Panc1 (cell line): ENCODE results near the gene NAA40. TPM values are rescaled to one million over a fixed set of nuclear protein-coding genes. Genes with fewer than 3 reads are reported as not detected.

ENCODE experiments used
- ATAC-seq: fragments of 200-7000 bp; cut with Tn5 transposase; 2 replicates; pipeline ENCODE4 v1.9.1; 2020; ENCODE audit warnings: mild to moderate bottlenecking, moderate library complexity
- BruUV-seq: library from RNA; stranded (reverse); fragments of 400-500 nt; replicated peaks from 2 replicates; lab custom pipeline; 2021; lab: Mats Ljungman, UMichigan
- CTCF ChIA-PET: fragments of 300-600 bp; sonication (Branson Sonifier 250); formaldehyde crosslinking; loops from one replicate; lab custom pipeline; 2022; ENCODE audit warnings: antibody characterized with exemption; lab: Charles Lee
- POLR2A ChIA-PET: fragments of 300-600 bp; sonication (Branson Sonifier 250); formaldehyde crosslinking; loops from one replicate; lab custom pipeline; 2022; ENCODE audit warnings: antibody characterized with exemption; lab: Charles Lee
- DNase-seq: peaks from one replicate; pipeline ENCODE4 v3.0.0-alpha.2; 2010; ENCODE audit warnings: low read depth, low spot score
- H3K27ac ChIP-seq: 2 replicates; pipeline ENCODE4 v1.5.1; 2011; ENCODE audit warnings: mild to moderate bottlenecking, low read length, inconsistent platforms
- H3K27me3 ChIP-seq: fragments of 200-500 bp; sonication (Bioruptor generic); 2 replicates; pipeline ENCODE4 v1.6.0; 2014; ENCODE audit warnings: low read length, inconsistent platforms; ENCODE audit not compliant: control insufficient read depth, insufficient read depth
- H3K36me3 ChIP-seq: fragments of 200-500 bp; sonication (Bioruptor generic); 2 replicates; pipeline ENCODE4 v1.5.1; 2014; ENCODE audit warnings: inconsistent platforms, mild to moderate bottlenecking, low read length, moderate library complexity; ENCODE audit not compliant: control insufficient read depth, insufficient read depth
- H3K4me1 ChIP-seq: 2 replicates; pipeline ENCODE4 v1.5.1; 2011; ENCODE audit warnings: inconsistent platforms, mild to moderate bottlenecking, low read length, moderate library complexity; ENCODE audit not compliant: control insufficient read depth, insufficient read depth
- H3K4me3 ChIP-seq, 2 experiments: 2 replicates each; pipeline ENCODE4 v1.5.1; 2011 to 2012; ENCODE audit warnings: low read depth in 2 of 2, low read length in 2 of 2, mild to moderate bottlenecking in 2 of 2, inconsistent platforms in 1 of 2, moderate library complexity in 1 of 2
- H3K9me3 ChIP-seq: fragments of 200-500 bp; sonication (Bioruptor generic); 2 replicates; pipeline ENCODE4 v1.5.1; 2014; ENCODE audit warnings: low read depth, mild to moderate bottlenecking, inconsistent platforms, low read length, moderate library complexity; ENCODE audit not compliant: control insufficient read depth, insufficient read depth
- CTCF ChIP-seq: fragments of 450-650 bp; IDR thresholded peaks from 2 replicates; pipeline ENCODE4 v1.5.1; 2017; ENCODE audit warnings: mild to moderate bottlenecking
- POLR2AphosphoS5 ChIP-seq: IDR thresholded peaks from 2 replicates; pipeline ENCODE4 v1.6.1; 2012; ENCODE audit warnings: mild to moderate bottlenecking, low read depth, low read length, moderate library complexity
- REST ChIP-seq, 2 experiments: IDR thresholded peaks; 2 replicates each; pipeline ENCODE4 v1.6.1; 2011 to 2012; ENCODE audit warnings: low read depth in 2 of 2, control low read depth in 1 of 2, low read length in 1 of 2, mild to moderate bottlenecking in 1 of 2, moderate library complexity in 1 of 2; ENCODE audit not compliant: insufficient read depth in 1 of 2
- SIN3A ChIP-seq: IDR thresholded peaks from 2 replicates; pipeline ENCODE4 v1.6.1; 2012; ENCODE audit warnings: low read depth, mild to moderate bottlenecking, low read length, moderate library complexity, borderline replicate concordance; ENCODE audit not compliant: insufficient read depth
- TCF7L2 ChIP-seq: IDR thresholded peaks from 2 replicates; pipeline ENCODE4 v1.6.1; 2011; ENCODE audit warnings: mild to moderate bottlenecking, low read depth, low read length, inconsistent platforms
- in situ Hi-C: cut with HindIII; loops from 2 replicates; pipeline ENCODE4 v1.10.0; 2016; ENCODE audit warnings: low sequenced_read_pairs, low pct_unique_long_range_greater_than_20kb
- intact Hi-C: fragments of 100-400 bp; cut with micrococcal nuclease; formaldehyde crosslinking; loops from one replicate; pipeline ENCODE4 v1.10.0; 2022; ENCODE audit not compliant: unreplicated experiment
- total RNA-seq: library from RNA; stranded (reverse); gene quantifications from one replicate; pipeline ENCODE4 v1.2.1, GENCODE V29; 2021; ENCODE audit not compliant: unreplicated experiment

NAA40 gene
- total RNA-seq, 1 experiment from 2014 or later: 43.2 TPM

DNA sequence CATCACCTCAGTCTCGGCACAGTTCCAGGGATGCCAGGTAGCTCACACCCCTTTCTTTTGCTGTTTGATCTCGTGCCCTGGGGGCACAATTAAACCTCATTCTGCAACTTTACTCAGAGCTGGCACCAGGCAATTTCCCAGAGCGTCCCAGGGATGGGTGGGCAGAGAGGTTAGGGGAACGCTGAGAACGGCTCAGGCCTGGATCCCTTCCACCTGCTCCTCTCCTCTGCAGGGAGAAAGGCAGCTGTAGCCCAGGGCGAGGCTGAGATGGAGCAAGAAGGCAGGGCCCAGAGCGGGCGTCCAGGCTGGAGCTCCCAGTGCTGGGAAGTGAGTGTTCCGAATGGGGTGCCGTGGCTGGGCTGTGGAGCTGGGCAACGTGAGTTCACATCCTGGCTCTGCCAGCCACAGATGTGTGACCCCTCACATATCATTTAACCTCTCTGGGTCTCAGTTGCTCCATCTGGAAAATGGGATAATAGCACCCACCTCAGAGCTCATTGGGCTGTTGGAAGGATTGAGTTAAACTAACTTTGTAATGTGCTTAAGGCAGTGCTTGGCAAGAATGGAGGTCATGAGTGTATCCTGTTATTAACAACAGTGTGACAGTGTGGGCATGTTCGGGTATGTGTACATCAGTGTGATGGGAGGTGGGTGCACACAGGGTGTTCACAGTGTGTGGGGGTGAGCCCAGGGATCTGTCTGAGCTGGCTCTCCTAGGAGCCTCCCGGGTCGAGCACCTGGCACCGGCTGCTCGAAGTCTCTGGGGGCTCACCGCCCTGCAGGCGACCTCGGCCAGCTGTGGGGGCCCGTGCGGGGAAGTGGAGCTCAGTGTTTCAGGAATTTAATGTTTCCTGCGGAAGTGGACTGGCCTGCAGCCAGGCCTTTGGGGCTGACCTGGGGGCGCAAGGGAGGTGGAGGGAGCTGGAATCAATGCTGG is 63.0 kb downstream of the NAA40 start:
- DNase-seq: no peak
- ChIA-PET POLR2A (interaction anchor here (0.5 to 0.6 kb wide), 3 partner anchors 22 to 1899 kb away, joined by 3 to 4 read pairs (median 3); no protein-coding TSS in a partner anchor), CTCF (interaction anchor here (1.5 kb wide), 1 partner anchor 148 kb away, joined by 5 read pairs; no protein-coding TSS in a partner anchor)
- Histone ChIP-seq H3K27ac (peak overlapping the region; percentile 61), H3K4me3 (no peak overlapping the region), H3K36me3 (no peaks in the 10 kb centered on the region), H3K9me3 (no peaks in the 10 kb centered on the region), H3K4me1 (peaks cover 63% of the 10 kb centered on the region), H3K27me3 (no peaks in the 10 kb centered on the region)
- TF ChIP-seq POLR2AphosphoS5: no peak; the same call in 1 of the 2 replicates
- TF ChIP-seq SIN3A: no peak
- peak; percentile 41; the same call in 1 of the 2 replicates for TF ChIP-seq TCF7L2
- no peak for TF ChIP-seq REST (IDR thresholded peaks at IDR 0.05; ENCODE audit: insufficient read depth in 1 of 2, low read depth in 2 of 2, low read length in 1 of 2)
- intact Hi-C loops: no loop called here
- ATAC-seq: peak; percentile 6; the same call in 1 of the 2 replicates
- in situ Hi-C loops: loop anchor here (10.0 kb wide), 1 partner anchor 73 kb away; no protein-coding TSS in a partner anchor
- BruUV-seq: no TSS peak

GRCh38 chr11:64003807-64004589 is 65.2 kb downstream of the NAA40 start:
- peak overlapping the region; percentile 46 for H3K27ac ChIP-seq
- no peaks in the 10 kb centered on the region for H3K27me3 ChIP-seq
- intact Hi-C loops (no loop called here), in situ Hi-C loops (loop anchor here (10.0 kb wide), 1 partner anchor 71 kb away; no protein-coding TSS in a partner anchor)
- no peak for DNase-seq
- TF ChIP-seq POLR2AphosphoS5 (0 out of 2 replicates have a peak, but pooled peaks have one; percentile 19), CTCF (no peak), TCF7L2 (no peak)
- ChIA-PET POLR2A (interaction anchor here (0.7 kb wide), 1 partner anchor 822 kb away, joined by 4 read pairs; no protein-coding TSS in a partner anchor), CTCF (interaction anchor here (1.5 kb wide), 1 partner anchor 145 kb away, joined by 5 read pairs; no protein-coding TSS in a partner anchor)
- BruUV-seq: no TSS peak
- no peaks in the 10 kb centered on the region for H3K9me3 ChIP-seq
- H3K4me1 ChIP-seq: peaks cover 61% of the 10 kb centered on the region
- no peaks in the 10 kb centered on the region for H3K36me3 ChIP-seq
- H3K4me3 ChIP-seq: no peak overlapping the region
- ATAC-seq: peak; percentile 10
